Stimulated activated naive CD8-positive, alpha-beta T cell treated with anti-CD3 and anti-CD28 coated beads, Interleukin-15, Interleukin-2, amounts not matched to agents 100 ng/mL and 50 ng/mL, for 24 hours (primary cell): Measurements from ENCODE around the gene SAMD4A.

Source experiments
- H3K27ac Mint-ChIP-seq: one replicate; pipeline ENCODE4 v1.8.0; 2021; ENCODE audit warnings: mild to moderate bottlenecking, mixed read lengths
- H3K27me3 Mint-ChIP-seq: one replicate; pipeline ENCODE4 v1.8.0; 2021; ENCODE audit warnings: mixed read lengths
- H3K36me3 Mint-ChIP-seq: one replicate; pipeline ENCODE4 v1.8.0; 2021; ENCODE audit warnings: low read depth, mixed read lengths
- H3K4me1 Mint-ChIP-seq: one replicate; pipeline ENCODE4 v1.8.0; 2021; ENCODE audit warnings: low read depth, mixed read lengths
- H3K4me3 Mint-ChIP-seq: one replicate; pipeline ENCODE4 v1.8.0; 2021; ENCODE audit warnings: mild to moderate bottlenecking, mixed read lengths
- H3K9me3 Mint-ChIP-seq: one replicate; pipeline ENCODE4 v1.8.0; 2021; ENCODE audit warnings: mixed read lengths

SAMD4A gene

GRCh38 chr14:54681811-54682261 is 114.9 kb downstream of the SAMD4A start:
- Mint-ChIP-seq H3K27me3 (peaks cover 19% of the 10 kb centered on the region), H3K9me3 (no peaks in the 10 kb centered on the region), H3K4me3 (no peak overlapping the region), H3K4me1 (peaks cover 25% of the 10 kb centered on the region), H3K27ac (no peak overlapping the region), H3K36me3 (no peaks in the 10 kb centered on the region)

DNA sequence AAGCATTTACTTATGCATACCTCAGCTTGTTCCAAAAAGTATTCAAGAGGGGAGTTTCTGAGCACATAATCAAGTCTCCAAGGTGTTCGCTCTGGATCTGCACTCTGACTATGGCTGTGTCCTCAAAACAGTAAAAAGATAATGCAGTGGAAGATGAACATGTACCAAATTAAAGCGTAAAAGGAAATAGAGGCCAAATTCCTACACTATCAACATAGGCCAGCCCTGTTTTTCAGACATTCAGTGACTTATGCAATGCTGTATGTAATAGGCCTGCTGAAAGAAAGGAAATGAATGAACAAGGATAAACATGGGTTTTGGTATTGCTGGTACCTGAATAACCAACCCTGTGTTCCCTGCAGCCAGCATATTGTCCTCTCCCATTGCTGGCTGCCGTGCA is 115.7 kb downstream of the SAMD4A start:
- Mint-ChIP-seq H3K36me3 (no peaks in the 10 kb centered on the region), H3K9me3 (no peaks in the 10 kb centered on the region), H3K27me3 (peaks cover 25% of the 10 kb centered on the region), H3K4me3 (no peak overlapping the region), H3K27ac (no peak overlapping the region), H3K4me1 (peaks cover 23% of the 10 kb centered on the region)

DNA sequence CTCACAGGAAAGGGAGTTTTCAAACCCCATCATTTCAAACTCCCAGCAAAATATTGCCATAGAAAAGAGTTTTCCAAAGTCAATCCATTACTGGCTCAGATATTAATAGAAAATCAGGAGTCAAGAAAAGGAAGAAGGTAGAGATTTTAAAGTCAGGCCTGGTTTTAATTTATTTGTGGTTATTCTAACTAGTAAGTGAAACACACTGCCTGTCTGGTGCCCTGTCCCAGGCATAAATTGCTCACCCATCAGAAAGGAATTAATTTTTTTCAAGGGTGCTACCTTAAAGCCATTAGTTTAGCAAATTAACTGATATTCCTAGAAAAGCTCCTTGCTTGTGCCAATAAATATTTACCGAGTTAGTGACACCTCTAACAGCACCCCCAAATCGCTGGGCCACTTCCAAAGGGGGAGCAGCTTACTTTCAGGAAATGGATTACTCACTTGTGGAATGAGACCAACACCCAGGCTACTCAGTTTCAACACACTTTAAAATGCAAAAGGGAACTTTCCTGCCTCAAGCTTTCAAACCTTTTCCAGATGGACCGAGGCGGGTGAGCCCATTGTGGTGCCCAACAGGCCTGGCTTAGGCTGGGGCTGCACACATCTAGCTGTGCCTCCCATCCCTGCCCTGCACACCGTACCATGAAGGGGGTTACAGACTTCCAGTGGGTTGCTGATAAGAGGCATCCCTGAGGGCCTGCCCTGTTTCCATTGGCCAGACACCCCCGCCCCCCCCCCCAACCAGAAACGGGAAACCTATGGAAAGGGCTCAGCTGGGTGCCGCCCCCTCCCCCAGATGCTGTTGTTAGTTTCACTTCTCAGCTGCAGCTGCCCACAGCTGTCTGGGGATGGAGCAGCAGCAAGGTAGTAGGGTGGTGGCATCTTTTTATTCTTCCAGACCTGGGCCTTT is 117.2 kb downstream of the SAMD4A start:
- no peak overlapping the region for H3K27ac Mint-ChIP-seq
- H3K27me3 Mint-ChIP-seq: peaks cover 20% of the 10 kb centered on the region
- H3K4me3 Mint-ChIP-seq: no peak overlapping the region
- H3K4me1 Mint-ChIP-seq: peaks cover 34% of the 10 kb centered on the region
- H3K9me3 Mint-ChIP-seq: no peaks in the 10 kb centered on the region
- H3K36me3 Mint-ChIP-seq: no peaks in the 10 kb centered on the region

GRCh38 chr14:54685286-54685845 is 118.4 kb downstream of the SAMD4A start:
- Mint-ChIP-seq H3K27ac (no peak overlapping the region), H3K9me3 (no peaks in the 10 kb centered on the region), H3K4me3 (no peak overlapping the region), H3K4me1 (peaks cover 41% of the 10 kb centered on the region), H3K27me3 (peaks cover 18% of the 10 kb centered on the region), H3K36me3 (no peaks in the 10 kb centered on the region)

- H3K4me1 Mint-ChIP-seq: peaks cover 47% of the 10 kb centered on the region
- peaks cover 18% of the 10 kb centered on the region for H3K27me3 Mint-ChIP-seq
- no peaks in the 10 kb centered on the region for H3K9me3 Mint-ChIP-seq
- no peak overlapping the region for H3K4me3 Mint-ChIP-seq
- H3K27ac Mint-ChIP-seq: no peak overlapping the region
- no peaks in the 10 kb centered on the region for H3K36me3 Mint-ChIP-seq
These were observed 119.4 kb downstream of the SAMD4A start for GRCh38 chr14:54686219-54686870.

GRCh38 chr14:54686871-54687749 is 120.2 kb downstream of the SAMD4A start:
- H3K36me3 Mint-ChIP-seq: no peaks in the 10 kb centered on the region
- no peak overlapping the region for H3K27ac Mint-ChIP-seq
- H3K9me3 Mint-ChIP-seq: no peaks in the 10 kb centered on the region
- no peak overlapping the region for H3K4me3 Mint-ChIP-seq
- peaks cover 53% of the 10 kb centered on the region for H3K4me1 Mint-ChIP-seq
- H3K27me3 Mint-ChIP-seq: peaks cover 18% of the 10 kb centered on the region

DNA sequence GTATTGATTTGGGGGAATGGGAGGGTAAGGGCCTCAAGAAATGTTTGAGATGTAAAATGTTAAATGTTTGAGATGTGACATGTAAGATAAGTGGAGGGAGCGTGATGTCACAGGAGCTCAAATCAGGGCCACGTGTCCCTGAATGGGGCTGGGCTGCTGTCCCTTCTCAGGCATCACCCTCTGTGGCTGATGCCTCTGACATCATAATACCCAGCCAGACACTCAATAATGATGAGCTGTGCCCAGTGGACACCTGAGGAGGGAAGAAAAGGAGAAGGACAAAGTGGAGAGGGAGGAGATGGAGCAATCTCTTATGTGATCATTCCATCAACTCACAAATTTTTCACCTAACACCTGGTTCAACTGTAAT is 120.8 kb downstream of the SAMD4A start:
- Mint-ChIP-seq H3K27me3 (peaks cover 13% of the 10 kb centered on the region), H3K4me3 (no peak overlapping the region), H3K27ac (no peak overlapping the region), H3K36me3 (no peaks in the 10 kb centered on the region), H3K9me3 (no peaks in the 10 kb centered on the region), H3K4me1 (peaks cover 58% of the 10 kb centered on the region)

DNA sequence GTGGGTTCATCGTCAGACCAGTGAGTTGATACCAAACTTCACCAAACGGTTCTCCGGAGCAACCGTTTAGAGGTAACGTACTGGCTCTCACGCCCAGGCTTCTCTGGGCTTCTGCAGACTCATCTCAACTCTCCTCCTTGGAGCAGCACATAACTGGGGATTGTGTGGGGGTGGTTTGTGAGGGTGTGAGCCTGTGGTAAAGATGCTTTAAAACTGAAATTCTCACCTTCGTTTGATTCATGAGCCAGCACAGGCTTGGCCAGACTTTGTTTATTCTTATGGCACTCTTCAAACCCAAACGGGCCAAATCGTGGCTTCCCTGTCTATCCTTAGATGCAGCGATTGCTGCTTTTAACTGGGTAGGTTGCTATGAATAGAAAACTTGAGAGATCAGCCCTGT is 121.3 kb downstream of the SAMD4A start:
- H3K9me3 Mint-ChIP-seq: no peaks in the 10 kb centered on the region
- no peak overlapping the region for H3K4me3 Mint-ChIP-seq
- peaks cover 13% of the 10 kb centered on the region for H3K27me3 Mint-ChIP-seq
- peaks cover 58% of the 10 kb centered on the region for H3K4me1 Mint-ChIP-seq
- no peaks in the 10 kb centered on the region for H3K36me3 Mint-ChIP-seq
- no peak overlapping the region for H3K27ac Mint-ChIP-seq

GRCh38 chr14:54689928-54690327 is 123.0 kb downstream of the SAMD4A start:
- H3K9me3 Mint-ChIP-seq: no peaks in the 10 kb centered on the region
- H3K4me3 Mint-ChIP-seq: no peak overlapping the region
- H3K36me3 Mint-ChIP-seq: no peaks in the 10 kb centered on the region
- H3K27me3 Mint-ChIP-seq: peaks cover 22% of the 10 kb centered on the region
- no peak overlapping the region for H3K27ac Mint-ChIP-seq
- H3K4me1 Mint-ChIP-seq: peaks cover 53% of the 10 kb centered on the region

DNA sequence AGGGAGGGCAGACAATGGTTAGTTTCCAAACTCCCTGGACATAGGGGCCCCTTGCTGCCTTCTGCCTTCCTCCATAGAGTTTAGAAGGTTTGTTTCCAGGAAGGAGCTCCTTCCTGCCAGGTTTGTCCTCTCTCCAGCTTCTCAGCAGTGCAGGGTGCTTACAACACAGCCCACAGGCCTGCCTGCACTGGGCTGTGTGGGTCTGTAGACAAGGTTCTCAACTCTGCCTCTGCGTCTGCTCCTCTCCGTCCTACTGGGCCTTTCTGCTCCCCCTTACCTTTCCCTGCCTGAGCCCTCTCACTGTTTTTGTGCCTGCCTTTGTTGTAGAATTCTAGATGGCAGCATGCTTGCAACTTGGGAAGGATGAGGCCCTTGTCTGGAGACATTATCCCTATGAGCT is 124.0 kb downstream of the SAMD4A start:
- Mint-ChIP-seq H3K36me3 (no peaks in the 10 kb centered on the region), H3K4me3 (no peak overlapping the region), H3K4me1 (peaks cover 44% of the 10 kb centered on the region), H3K9me3 (no peaks in the 10 kb centered on the region), H3K27ac (no peak overlapping the region), H3K27me3 (peaks cover 25% of the 10 kb centered on the region)

- H3K27ac Mint-ChIP-seq: no peak overlapping the region
- H3K36me3 Mint-ChIP-seq: no peaks in the 10 kb centered on the region
- no peaks in the 10 kb centered on the region for H3K9me3 Mint-ChIP-seq
- H3K4me1 Mint-ChIP-seq: peaks cover 41% of the 10 kb centered on the region
- H3K27me3 Mint-ChIP-seq: peaks cover 22% of the 10 kb centered on the region
- no peak overlapping the region for H3K4me3 Mint-ChIP-seq
These were observed 124.8 kb downstream of the SAMD4A start for GRCh38 chr14:54691525-54692283.

DNA sequence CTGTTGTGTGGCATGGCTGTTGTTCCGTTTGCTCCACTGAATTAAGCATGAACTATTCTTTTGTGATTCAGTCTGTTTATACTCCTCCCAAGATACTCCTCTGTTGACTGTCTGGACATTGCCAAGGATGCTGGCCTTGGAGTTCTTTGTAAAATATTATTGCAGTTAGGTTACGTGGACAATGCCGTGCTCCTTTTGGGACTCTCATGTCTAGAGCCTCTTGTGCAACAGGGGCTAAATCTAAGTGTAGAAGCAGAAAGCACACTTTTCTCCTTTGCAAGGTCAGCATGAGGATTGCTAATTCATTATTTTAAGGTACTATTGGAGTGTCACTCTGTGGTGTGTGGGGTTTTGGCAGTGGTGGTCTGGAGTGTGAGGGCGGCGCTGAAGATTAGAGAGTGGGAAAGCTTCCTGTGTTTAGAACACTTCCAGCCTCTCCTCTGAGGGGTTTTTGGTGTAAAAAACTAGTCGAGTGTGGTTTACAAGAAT is 125.4 kb downstream of the SAMD4A start:
- Mint-ChIP-seq H3K4me3 (no peak overlapping the region), H3K27me3 (peaks cover 17% of the 10 kb centered on the region), H3K27ac (no peak overlapping the region), H3K4me1 (peaks cover 36% of the 10 kb centered on the region), H3K36me3 (no peaks in the 10 kb centered on the region), H3K9me3 (no peaks in the 10 kb centered on the region)

DNA sequence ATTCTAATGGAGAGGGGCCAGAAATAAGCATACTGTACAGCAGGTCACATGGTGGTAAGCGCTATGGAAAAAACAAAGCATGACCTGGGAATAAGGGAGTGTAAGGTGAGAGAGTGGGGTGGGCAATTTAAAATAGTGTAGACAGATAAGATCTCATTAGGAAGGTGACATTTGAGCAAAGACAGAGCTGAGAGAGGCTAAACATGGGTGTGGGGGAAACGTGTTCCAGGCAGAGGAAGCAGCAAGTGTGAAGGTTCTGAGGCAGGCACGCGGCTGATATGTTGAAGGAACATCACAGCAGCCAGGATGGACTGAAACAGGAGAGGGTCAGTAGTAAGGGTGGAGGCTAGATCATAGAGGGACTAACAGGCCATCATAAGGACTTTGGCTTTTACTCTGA is 126.8 kb downstream of the SAMD4A start:
- H3K4me3 Mint-ChIP-seq: no peak overlapping the region
- H3K27me3 Mint-ChIP-seq: peaks cover 12% of the 10 kb centered on the region
- H3K9me3 Mint-ChIP-seq: no peaks in the 10 kb centered on the region
- H3K27ac Mint-ChIP-seq: no peak overlapping the region
- H3K4me1 Mint-ChIP-seq: peaks cover 23% of the 10 kb centered on the region
- no peaks in the 10 kb centered on the region for H3K36me3 Mint-ChIP-seq

DNA sequence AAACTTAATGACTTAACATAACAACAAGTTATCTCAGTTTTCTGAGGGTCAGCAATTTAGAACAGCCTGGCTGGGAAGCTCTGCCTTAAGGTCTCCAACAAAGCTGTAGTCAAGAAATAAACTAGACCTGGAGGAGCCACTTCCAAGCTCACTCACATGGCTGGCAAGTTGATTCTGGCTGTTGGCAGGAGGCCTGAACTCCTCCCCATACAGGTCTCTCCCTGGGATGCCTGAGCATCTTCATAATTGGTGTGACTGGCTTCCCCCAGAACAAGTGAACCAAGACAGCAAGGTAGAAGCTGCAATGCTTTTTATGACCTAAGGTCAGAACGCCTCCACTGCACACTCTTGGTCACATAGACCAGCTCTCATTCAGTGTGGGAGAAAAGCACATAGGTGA is 128.3 kb downstream of the SAMD4A start:
- Mint-ChIP-seq H3K9me3 (no peaks in the 10 kb centered on the region), H3K4me1 (peaks cover 17% of the 10 kb centered on the region), H3K36me3 (no peaks in the 10 kb centered on the region), H3K27ac (no peak overlapping the region), H3K4me3 (no peak overlapping the region), H3K27me3 (peaks cover 20% of the 10 kb centered on the region)
